Stimulated activated CD8-positive, alpha-beta memory T cell treated with anti-CD3 and anti-CD28 coated beads, Interleukin-12 subunit alpha, Interleukin-12 subunit beta, amount 100 ng/mL, for 1 hour (primary cell): ENCODE results near the gene CATSPER4.

Experiments
- DNase-seq: peaks from one replicate; pipeline ENCODE4 v3.0.0-alpha.2; 2020; ENCODE audit warnings: low read depth

CATSPER4 gene

DNA sequence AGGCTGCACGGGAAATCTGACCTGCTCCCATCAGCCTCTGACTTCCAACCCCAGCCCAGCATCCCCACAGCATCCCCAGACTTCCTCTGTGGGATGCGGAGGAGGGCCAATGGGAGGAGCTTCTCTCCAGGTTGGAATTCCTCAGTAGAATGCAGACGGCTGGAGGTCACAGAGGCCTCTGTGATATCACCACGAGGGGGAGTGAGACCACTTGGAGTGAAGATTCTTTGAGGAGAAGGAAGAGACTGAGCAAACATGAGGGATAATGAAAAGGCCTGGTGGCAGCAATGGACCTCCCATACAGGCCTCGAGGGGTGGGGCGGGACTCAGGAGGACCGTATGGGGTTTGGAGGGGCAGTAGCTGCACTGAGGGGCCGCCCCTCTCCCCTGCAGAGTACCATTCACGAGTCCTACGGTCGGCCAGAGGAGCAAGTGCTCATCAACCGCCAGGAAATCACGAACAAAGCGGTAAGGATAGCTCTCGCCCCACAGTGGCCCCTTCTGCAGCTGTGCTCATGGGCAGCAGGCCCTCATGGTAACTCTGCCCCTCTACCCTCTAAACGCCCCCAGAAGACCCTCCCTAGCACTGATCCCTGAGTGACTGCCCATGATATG is at the start of gene CATSPER4:
TSS of gene CATSPER4 (plus strand) at position 230 of the 615 bp plus-strand sequence. CDS start at position 256, 26 bp downstream.
- DNase-seq, result no peak

DNA sequence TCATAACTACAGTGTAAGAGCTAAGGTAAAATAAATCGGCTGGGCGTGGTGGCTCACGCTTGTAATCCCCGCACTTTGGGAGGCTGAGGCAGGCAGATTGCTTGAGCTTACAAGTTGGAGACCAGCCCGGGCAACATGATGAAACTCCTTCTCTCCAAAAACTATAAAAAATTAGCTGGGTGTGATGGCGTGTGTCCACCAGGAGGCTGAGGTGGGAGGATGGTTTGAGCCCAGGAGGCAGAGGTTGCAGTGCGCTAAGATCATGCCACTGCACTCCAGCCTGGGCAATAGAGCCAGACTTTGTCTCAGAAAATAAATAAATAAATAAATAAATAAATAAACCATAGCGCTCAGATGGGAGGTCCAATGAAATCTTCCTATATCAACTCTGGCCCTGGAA is 48.2 kb upstream of the CATSPER4 start:
- DNase-seq, result no peak

- peak; percentile 56 for DNase-seq
Measured at GRCh38 chr1:26145041-26145959, 45.1 kb upstream of the CATSPER4 start.

- no peak for DNase-seq
Measured at GRCh38 chr1:26145960-26146294, 44.5 kb upstream of the CATSPER4 start.

- DNase-seq, result no peak
Measured at GRCh38 chr1:26148887-26149286, 41.5 kb upstream of the CATSPER4 start.

DNA sequence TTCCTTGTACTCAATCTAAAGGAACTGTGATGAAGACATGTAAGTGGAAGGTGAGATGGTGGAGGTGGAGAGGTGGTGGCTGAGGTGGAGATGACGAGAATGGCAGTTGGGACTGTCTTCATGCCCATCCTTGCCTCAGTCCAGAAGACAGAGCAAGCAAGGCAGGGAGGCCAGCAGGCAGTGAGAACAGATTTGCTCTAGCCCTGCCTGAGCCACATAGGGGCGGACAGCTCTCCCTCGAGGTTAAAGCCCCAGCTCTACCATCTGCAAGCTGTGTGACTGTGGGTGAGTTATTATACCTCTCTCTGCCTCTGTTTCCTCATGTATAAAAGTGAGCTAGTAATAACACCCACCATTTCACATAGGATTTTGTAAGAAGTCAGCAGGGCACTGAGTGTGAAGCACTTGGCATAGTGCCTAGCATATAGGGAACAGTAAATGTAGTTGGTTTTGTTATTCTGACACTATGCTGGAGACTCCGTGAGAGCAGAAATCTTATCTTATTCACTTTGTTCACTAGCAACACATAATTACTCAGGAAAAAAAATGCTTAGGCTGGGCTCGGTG is 36.4 kb upstream of the CATSPER4 start:
- DNase-seq, result no peak

DNA sequence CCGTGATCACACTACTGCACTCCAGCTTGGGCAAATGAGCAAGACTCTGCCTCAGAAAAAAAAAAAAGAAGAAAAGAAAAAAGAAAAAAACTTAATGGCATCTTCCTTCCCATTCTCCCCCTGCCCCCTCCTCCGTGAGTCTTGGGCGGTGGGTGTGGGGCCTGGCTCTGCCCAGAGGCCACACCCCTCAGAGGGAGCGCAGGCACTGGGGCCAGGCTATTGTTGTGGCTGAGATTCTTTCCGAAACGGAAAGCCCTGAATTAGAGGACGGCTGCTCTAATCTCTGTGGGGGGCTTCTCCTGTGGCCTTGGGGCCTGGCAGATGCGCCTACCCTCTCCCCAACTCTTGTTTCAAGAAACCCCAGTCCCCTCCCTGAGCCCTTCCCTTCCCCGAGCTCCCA is 35.7 kb upstream of the CATSPER4 start:
- no peak for DNase-seq

GRCh38 chr1:26155370-26156284 is 34.8 kb upstream of the CATSPER4 start:
- DNase-seq, result no peak

GRCh38 chr1:26156285-26157038 is 33.9 kb upstream of the CATSPER4 start:
- DNase-seq, result no peak

GRCh38 chr1:26158271-26158907 is 32.0 kb upstream of the CATSPER4 start:
- no peak for DNase-seq

GRCh38 chr1:26158908-26159742 is 31.3 kb upstream of the CATSPER4 start, which contains the start of gene FAM110D:
Gene FAM110D (plus strand): TSS chr1:26159079. CDS start chr1:26161292, 2,213 bp downstream.
- no peak for DNase-seq

- no peak for DNase-seq
Measured at GRCh38 chr1:26159743-26160039, 30.7 kb upstream of the CATSPER4 start.

- no peak for DNase-seq
Measured at GRCh38 chr1:26160527-26161414, 29.6 kb upstream of the CATSPER4 start.

DNA sequence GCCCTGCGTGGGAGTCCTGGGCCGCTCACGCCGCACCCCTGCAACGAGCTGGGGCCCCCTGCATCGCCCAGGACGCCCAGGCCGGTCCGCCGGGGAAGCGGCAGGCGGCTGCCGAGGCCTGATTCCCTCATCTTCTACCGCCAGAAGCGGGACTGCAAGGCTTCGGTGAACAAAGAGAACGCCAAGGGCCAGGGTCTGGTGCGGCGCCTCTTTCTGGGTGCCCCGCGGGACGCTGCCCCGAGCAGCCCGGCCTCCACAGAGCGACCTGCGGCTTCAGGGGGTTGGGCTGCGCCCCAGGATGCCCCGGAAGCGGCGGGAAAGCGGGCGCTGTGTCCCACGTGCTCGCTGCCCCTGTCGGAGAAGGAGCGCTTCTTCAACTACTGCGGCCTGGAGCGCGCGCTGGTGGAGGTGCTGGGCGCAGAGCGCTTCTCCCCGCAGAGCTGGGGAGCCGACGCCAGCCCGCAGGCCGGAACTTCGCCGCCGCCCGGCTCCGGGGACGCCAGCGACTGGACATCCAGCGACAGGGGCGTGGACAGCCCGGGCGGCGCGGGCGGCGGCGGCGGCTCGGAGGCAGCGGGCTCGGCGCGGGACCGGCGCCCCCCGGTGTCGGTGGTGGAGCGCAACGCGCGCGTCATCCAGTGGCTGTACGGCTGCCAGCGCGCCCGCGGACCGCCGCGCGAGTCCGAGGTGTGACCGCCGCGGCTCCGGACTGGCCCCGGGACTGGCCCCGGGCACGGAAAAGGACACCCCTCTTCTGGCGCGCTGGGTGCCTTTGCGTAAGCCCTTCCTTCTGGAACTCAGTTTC is 28.8 kb upstream of the CATSPER4 start:
- DNase-seq, result no peak

GRCh38 chr1:26162220-26162709 is 28.1 kb upstream of the CATSPER4 start:
- DNase-seq, result no peak

GRCh38 chr1:26163684-26164035 is 26.7 kb upstream of the CATSPER4 start:
- DNase-seq, result no peak

GRCh38 chr1:26164036-26164860 is 26.2 kb upstream of the CATSPER4 start:
- peak; percentile 20 for DNase-seq
